DOHH2 (cell line): Measurements from ENCODE around the gene MAP4K2.

Source experiments
- H3F3A ChIP-seq: fragments of 200-600 bp; sonication (generic), shearing (Covaris generic); 2 replicates; pipeline ENCODE4 v1.6.0; 2016; ENCODE audit warnings: antibody characterized with exemption, mild to moderate bottlenecking; ENCODE audit not compliant: control insufficient read depth, insufficient read depth
- H3K27ac ChIP-seq: fragments of 200-600 bp; sonication (generic); 2 replicates; pipeline ENCODE4 v1.5.1; 2014; ENCODE audit warnings: low read depth, mild to moderate bottlenecking, low read length, moderate library complexity
- H3K27me3 ChIP-seq: fragments of 200-600 bp; sonication (generic); 2 replicates; pipeline ENCODE4 v1.6.1; 2014; ENCODE audit warnings: mild to moderate bottlenecking, low read length, mixed read lengths; ENCODE audit not compliant: control insufficient read depth
- H3K36me3 ChIP-seq: fragments of 200-600 bp; sonication (generic); 2 replicates; pipeline ENCODE4 v1.6.1; 2014; ENCODE audit warnings: mild to moderate bottlenecking, low read length, moderate library complexity, mixed read lengths; ENCODE audit not compliant: control insufficient read depth
- H3K4me1 ChIP-seq: fragments of 200-600 bp; sonication (generic); 2 replicates; pipeline ENCODE4 v1.6.1; 2014; ENCODE audit warnings: mild to moderate bottlenecking, low read length, mixed read lengths; ENCODE audit not compliant: control insufficient read depth
- H3K4me2 ChIP-seq: fragments of 200-600 bp; sonication (generic); 2 replicates; pipeline ENCODE4 v1.6.0; 2014; ENCODE audit warnings: mild to moderate bottlenecking, low read length, moderate library complexity
- H3K4me3 ChIP-seq: fragments of 200-600 bp; sonication (generic); 2 replicates; pipeline ENCODE4 v1.5.1; 2014; ENCODE audit warnings: mild to moderate bottlenecking, low read length, mixed read lengths
- H3K79me2 ChIP-seq: fragments of 200-600 bp; sonication (generic); 2 replicates; pipeline ENCODE4 v1.6.1; 2014; ENCODE audit warnings: mild to moderate bottlenecking, low read length, mixed read lengths; ENCODE audit not compliant: control insufficient read depth
- H3K9me2 ChIP-seq: fragments of 200-600 bp; sonication (generic); replicated peaks from 2 replicates; pipeline ENCODE4 v1.6.1; 2014; ENCODE audit warnings: mild to moderate bottlenecking, low read length, mixed read lengths; ENCODE audit not compliant: control insufficient read depth
- H3K9me3 ChIP-seq: fragments of 200-600 bp; sonication (generic); 2 replicates; pipeline ENCODE4 v1.6.1; 2014; ENCODE audit warnings: antibody characterized with exemption, low read length, mixed read lengths; ENCODE audit not compliant: control insufficient read depth, insufficient read depth
- H4K20me1 ChIP-seq: fragments of 200-600 bp; sonication (generic); 2 replicates; pipeline ENCODE4 v1.6.0; 2014; ENCODE audit warnings: low read depth, mild to moderate bottlenecking, antibody characterized with exemption, low read length, moderate library complexity; ENCODE audit not compliant: control insufficient read depth, insufficient read depth
- EZH2phosphoT487 ChIP-seq: fragments of 200-600 bp; sonication (generic); IDR thresholded peaks from 2 replicates; pipeline ENCODE4 v1.6.1; 2017; ENCODE audit warnings: borderline replicate concordance, mild to moderate bottlenecking, antibody characterized with exemption, low read length, moderate library complexity, mixed read lengths
- TF ChIP-seq, protein P1 (sequence below): fragments of 200-600 bp; sonication (generic); IDR thresholded peaks from one replicate; pipeline ENCODE4 v1.5.1; 2014; ENCODE audit warnings: antibody characterized with exemption, mild to moderate bottlenecking, low read depth, low read length; ENCODE audit not compliant: poor library complexity, severe bottlenecking

MAP4K2 gene

DNA sequence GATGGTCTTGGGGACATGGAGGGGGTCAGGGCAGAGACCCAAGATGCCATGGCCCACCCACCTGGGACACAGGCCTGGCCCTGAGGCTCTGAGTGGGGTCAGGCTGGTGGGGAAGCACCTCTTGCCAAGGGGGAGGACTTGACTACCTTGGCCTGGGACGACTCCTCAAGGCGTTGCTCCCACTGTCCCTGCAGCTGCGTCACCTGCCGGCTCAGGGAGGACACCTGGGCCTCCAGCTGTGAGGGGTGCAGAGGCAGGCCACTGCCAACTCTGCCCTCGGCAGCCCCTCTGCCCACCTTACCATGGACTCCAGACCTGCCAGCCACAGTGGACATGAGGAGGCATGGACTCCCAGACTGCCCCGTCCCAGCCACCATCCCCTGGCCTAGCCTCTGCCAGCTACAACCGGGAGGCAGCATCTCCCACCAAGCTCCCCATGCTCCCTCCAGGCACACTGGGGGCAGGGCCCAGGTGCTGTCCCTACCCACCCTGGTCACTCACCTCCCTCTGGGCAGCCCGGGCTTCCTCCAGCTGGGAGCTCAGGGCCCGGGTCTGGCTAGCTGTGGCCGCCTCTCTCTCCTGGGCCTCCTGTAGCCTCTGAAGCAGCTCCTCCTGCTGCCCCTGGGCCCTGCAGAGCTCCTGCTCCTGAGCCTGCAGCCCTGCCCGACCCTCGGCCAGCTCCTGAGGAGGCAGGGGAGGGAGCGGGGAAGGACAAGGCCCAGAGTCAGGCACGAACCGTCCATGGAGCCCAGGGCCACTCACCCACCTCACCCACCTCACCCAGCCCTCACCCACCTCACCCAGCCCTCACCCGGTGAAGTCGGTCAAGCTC lies 32.8 kb upstream of the MAP4K2 start:
- H3K4me2 ChIP-seq: no peak overlapping the region
- no peak overlapping the region for H3K27ac ChIP-seq
- no peaks in the 10 kb centered on the region for H4K20me1 ChIP-seq
- TF ChIP-seq, protein P1, sequence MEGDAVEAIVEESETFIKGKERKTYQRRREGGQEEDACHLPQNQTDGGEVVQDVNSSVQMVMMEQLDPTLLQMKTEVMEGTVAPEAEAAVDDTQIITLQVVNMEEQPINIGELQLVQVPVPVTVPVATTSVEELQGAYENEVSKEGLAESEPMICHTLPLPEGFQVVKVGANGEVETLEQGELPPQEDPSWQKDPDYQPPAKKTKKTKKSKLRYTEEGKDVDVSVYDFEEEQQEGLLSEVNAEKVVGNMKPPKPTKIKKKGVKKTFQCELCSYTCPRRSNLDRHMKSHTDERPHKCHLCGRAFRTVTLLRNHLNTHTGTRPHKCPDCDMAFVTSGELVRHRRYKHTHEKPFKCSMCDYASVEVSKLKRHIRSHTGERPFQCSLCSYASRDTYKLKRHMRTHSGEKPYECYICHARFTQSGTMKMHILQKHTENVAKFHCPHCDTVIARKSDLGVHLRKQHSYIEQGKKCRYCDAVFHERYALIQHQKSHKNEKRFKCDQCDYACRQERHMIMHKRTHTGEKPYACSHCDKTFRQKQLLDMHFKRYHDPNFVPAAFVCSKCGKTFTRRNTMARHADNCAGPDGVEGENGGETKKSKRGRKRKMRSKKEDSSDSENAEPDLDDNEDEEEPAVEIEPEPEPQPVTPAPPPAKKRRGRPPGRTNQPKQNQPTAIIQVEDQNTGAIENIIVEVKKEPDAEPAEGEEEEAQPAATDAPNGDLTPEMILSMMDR: no peak
- TF ChIP-seq EZH2phosphoT487: no peak
- no peaks in the 10 kb centered on the region for H3K27me3 ChIP-seq
- no peaks in the 10 kb centered on the region for H3K9me2 ChIP-seq
- no peaks in the 10 kb centered on the region for H3K79me2 ChIP-seq
- H3K4me3 ChIP-seq: no peak overlapping the region
- H3K9me3 ChIP-seq: no peaks in the 10 kb centered on the region
- no peaks in the 10 kb centered on the region for H3K36me3 ChIP-seq
- H3F3A ChIP-seq: no peaks in the 10 kb centered on the region
- no peaks in the 10 kb centered on the region; the same call in 1 of the 2 replicates for H3K4me1 ChIP-seq

DNA sequence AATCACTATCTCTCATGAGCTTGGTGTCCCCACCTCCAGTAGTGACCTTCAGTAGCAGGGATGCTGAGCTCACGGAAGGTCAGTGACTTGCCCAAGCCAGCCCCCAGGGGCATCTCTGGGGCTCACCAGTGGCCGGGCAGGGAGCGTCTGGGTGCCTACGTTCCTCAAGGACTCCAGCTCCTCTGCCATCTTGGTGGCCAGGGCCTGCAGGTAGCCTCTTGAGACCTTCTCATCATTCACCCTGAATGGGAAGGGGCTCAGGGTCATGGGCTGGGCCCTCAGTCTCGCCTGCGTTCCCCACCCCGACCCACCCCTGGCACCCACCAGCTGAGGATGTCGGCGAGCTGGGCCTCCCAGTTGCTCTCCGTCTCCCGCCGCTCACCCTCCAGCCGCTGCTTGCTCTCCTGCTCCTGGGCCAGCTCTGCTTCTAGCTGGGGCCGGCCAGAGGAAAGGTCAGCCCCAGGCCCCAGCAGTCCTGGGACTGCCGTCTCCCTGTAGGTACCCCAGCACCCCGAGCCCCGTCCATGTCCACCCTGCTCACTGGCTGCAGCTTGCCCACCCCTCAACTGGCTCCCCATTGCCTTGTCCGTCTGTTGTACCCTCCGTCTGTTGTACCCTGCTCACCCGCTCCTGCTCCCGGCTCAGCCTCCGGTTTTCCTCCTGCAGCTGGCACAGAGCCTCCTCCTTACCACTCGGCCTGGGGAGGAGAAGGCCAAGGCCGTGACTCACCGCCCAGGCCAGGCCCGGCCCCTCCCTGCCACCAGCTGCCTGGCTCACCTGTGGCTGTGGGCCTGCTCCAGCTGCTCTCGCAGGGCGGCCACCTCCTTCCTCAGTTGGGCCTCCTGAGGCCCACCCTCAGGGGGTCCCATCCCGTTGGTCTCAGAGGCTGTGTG lies 32.0 kb upstream of the MAP4K2 start:
- no peaks in the 10 kb centered on the region for H4K20me1 ChIP-seq
- H3K79me2 ChIP-seq: no peaks in the 10 kb centered on the region
- H3K4me3 ChIP-seq: no peak overlapping the region
- H3K27me3 ChIP-seq: no peaks in the 10 kb centered on the region
- H3K9me3 ChIP-seq: no peaks in the 10 kb centered on the region
- no peaks in the 10 kb centered on the region for H3F3A ChIP-seq
- TF ChIP-seq, protein P1: no peak
- no peak for TF ChIP-seq EZH2phosphoT487
- no peaks in the 10 kb centered on the region; the same call in 1 of the 2 replicates for H3K4me1 ChIP-seq
- H3K4me2 ChIP-seq: no peak overlapping the region
- no peak overlapping the region for H3K27ac ChIP-seq
- no peaks in the 10 kb centered on the region for H3K9me2 ChIP-seq
- no peaks in the 10 kb centered on the region for H3K36me3 ChIP-seq

DNA sequence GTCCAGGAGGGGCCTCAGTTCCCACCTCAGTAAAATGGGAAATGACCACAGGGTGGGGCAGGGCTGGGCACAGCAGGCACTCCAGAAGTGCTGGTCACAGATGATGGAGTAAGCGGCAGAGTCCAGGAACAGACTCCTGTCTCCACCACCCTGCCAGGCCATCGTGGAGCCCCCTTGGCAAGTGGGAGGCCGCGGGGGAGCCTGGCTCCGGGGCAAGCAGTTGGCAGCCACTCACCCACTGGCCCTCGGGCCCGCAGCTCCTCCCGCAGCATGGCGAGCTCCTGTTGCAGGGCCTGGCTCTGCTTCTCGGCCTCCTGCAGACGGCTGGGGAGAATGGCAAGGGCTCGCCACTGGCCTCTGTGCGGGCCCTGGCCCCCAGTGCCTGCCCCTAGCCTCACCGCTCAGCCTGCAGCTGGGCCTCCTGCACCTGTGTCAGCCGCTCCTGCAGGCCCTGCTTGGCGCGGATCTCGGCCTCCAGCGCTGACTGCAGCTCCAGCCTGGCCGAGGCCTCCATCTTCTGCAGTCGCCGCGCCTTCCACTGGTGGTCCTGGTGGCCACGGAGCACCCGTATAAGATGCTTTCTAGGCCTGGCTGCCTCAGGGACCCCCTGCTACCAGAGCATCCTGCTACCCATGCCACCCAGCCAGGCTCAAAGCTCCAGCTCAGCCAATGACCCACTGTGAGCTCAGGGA lies 31.2 kb upstream of the MAP4K2 start:
- H3K9me3 ChIP-seq: no peaks in the 10 kb centered on the region
- no peaks in the 10 kb centered on the region for H3F3A ChIP-seq
- no peaks in the 10 kb centered on the region for H3K27me3 ChIP-seq
- no peaks in the 10 kb centered on the region for H3K79me2 ChIP-seq
- no peaks in the 10 kb centered on the region for H3K9me2 ChIP-seq
- no peak for TF ChIP-seq EZH2phosphoT487
- TF ChIP-seq, protein P1: no peak
- H4K20me1 ChIP-seq: no peaks in the 10 kb centered on the region
- no peak overlapping the region for H3K27ac ChIP-seq
- H3K4me1 ChIP-seq: peaks cover 3% of the 10 kb centered on the region
- H3K4me2 ChIP-seq: no peak overlapping the region
- H3K4me3 ChIP-seq: no peak overlapping the region
- H3K36me3 ChIP-seq: no peaks in the 10 kb centered on the region
